GM12872 (cell line): ENCODE results near the gene HOXA10.

Source experiments
- CTCF ChIP-seq: IDR thresholded peaks from 3 replicates; pipeline ENCODE4 v1.5.1; 2011; ENCODE audit warnings: low read depth, mild to moderate bottlenecking, low read length, moderate library complexity; ENCODE audit not compliant: insufficient read depth

HOXA10 gene

GRCh38 chr7:27123477-27124053 lies 50.6 kb downstream of the HOXA10 start:
- TF ChIP-seq CTCF = no peak

- no peak for TF ChIP-seq CTCF
Measured at GRCh38 chr7:27123007-27123476, 51.1 kb downstream of the HOXA10 start.

- no peak for TF ChIP-seq CTCF
Measured at GRCh38 chr7:27122077-27122910, 51.8 kb downstream of the HOXA10 start.

GRCh38 chr7:27121684-27122076 lies 52.4 kb downstream of the HOXA10 start:
- TF ChIP-seq CTCF = no peak
